Liver (tissue), 3 donors: ENCODE measurements around the gene SHB.

Experiments
- EGR1 ChIP-seq, 2 donors: IDR thresholded peaks; 2 replicates each; pipeline ENCODE4 v1.6.1; 2016 to 2018; ENCODE audit warnings: antibody characterized with exemption in 2 of 2, low read depth in 2 of 2
- FOXA2 ChIP-seq: IDR thresholded peaks from 2 replicates; pipeline ENCODE4 v1.6.1; 2016; ENCODE audit warnings: antibody characterized with exemption
- GABPA ChIP-seq, 2 donors: IDR thresholded peaks in 1 of 2; conservative IDR thresholded peaks in 1 of 2; 2 replicates each; pipeline ENCODE4 v1.6.1; 2016; ENCODE audit warnings: antibody characterized with exemption in 2 of 2, mild to moderate bottlenecking in 1 of 2, moderate library complexity in 1 of 2
- HNF4G ChIP-seq: IDR thresholded peaks from 2 replicates; pipeline ENCODE4 v1.6.1; 2016; ENCODE audit warnings: antibody characterized with exemption
- RAD21 ChIP-seq, 2 donors: IDR thresholded peaks; 2 replicates each; pipeline ENCODE4 v1.6.1; 2016; ENCODE audit warnings: antibody characterized with exemption in 2 of 2, mild to moderate bottlenecking in 2 of 2
- RXRA ChIP-seq, 2 donors: IDR thresholded peaks; 2 replicates each; pipeline ENCODE4 v1.6.1; 2017 to 2018; ENCODE audit warnings: antibody characterized with exemption in 2 of 2, mild to moderate bottlenecking in 1 of 2
- SP1 ChIP-seq: IDR thresholded peaks from 2 replicates; pipeline ENCODE4 v1.6.1; 2018; ENCODE audit warnings: antibody characterized with exemption, mild to moderate bottlenecking
- TAF1 ChIP-seq: conservative IDR thresholded peaks from 2 replicates; pipeline ENCODE4 v1.6.1; 2016; ENCODE audit warnings: antibody characterized with exemption, mild to moderate bottlenecking
- TF ChIP-seq, protein P1 (sequence below): IDR thresholded peaks from 2 replicates; pipeline ENCODE4 v1.6.1; 2016; ENCODE audit warnings: antibody characterized with exemption, mild to moderate bottlenecking
- TF ChIP-seq, protein P2 (sequence below): fragments of 150-350 bp; IDR thresholded peaks from 2 replicates; pipeline ENCODE4 v1.5.1; 2017; ENCODE audit warnings: improper control_type of control experiment, low read depth, low read length; ENCODE audit not compliant: missing input control
- TF ChIP-seq, protein P3 (sequence below): IDR thresholded peaks from 2 replicates; pipeline ENCODE4 v1.6.1; 2016; ENCODE audit warnings: antibody characterized with exemption
- TF ChIP-seq, protein P4 (sequence below): IDR thresholded peaks from 2 replicates; pipeline ENCODE4 v1.6.1; 2016; ENCODE audit warnings: antibody characterized with exemption
- donor health status: healthy.
- donor health status: healthy.

DNA sequence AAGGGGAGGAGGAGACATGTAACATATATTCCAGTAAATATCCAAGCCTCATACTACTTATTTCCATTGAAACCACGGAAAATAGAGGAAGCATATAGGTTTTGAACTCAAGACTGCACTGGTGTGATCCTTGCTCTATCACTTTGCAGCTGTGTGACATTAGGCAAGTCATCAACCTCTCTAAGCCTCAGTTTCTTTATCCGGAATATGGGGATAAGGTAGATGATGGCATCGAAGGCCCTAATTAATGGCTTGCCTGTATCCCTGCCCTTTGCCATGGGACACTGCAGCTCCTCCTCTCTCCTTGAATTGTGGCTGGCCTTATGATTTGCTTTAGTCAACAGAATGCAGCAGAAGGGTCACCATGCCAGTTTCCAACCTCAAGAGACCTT, 6.9 kb downstream of the SHB start:
- TF ChIP-seq, protein P1, sequence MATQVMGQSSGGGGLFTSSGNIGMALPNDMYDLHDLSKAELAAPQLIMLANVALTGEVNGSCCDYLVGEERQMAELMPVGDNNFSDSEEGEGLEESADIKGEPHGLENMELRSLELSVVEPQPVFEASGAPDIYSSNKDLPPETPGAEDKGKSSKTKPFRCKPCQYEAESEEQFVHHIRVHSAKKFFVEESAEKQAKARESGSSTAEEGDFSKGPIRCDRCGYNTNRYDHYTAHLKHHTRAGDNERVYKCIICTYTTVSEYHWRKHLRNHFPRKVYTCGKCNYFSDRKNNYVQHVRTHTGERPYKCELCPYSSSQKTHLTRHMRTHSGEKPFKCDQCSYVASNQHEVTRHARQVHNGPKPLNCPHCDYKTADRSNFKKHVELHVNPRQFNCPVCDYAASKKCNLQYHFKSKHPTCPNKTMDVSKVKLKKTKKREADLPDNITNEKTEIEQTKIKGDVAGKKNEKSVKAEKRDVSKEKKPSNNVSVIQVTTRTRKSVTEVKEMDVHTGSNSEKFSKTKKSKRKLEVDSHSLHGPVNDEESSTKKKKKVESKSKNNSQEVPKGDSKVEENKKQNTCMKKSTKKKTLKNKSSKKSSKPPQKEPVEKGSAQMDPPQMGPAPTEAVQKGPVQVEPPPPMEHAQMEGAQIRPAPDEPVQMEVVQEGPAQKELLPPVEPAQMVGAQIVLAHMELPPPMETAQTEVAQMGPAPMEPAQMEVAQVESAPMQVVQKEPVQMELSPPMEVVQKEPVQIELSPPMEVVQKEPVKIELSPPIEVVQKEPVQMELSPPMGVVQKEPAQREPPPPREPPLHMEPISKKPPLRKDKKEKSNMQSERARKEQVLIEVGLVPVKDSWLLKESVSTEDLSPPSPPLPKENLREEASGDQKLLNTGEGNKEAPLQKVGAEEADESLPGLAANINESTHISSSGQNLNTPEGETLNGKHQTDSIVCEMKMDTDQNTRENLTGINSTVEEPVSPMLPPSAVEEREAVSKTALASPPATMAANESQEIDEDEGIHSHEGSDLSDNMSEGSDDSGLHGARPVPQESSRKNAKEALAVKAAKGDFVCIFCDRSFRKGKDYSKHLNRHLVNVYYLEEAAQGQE: no peak
- TF ChIP-seq, protein P2, sequence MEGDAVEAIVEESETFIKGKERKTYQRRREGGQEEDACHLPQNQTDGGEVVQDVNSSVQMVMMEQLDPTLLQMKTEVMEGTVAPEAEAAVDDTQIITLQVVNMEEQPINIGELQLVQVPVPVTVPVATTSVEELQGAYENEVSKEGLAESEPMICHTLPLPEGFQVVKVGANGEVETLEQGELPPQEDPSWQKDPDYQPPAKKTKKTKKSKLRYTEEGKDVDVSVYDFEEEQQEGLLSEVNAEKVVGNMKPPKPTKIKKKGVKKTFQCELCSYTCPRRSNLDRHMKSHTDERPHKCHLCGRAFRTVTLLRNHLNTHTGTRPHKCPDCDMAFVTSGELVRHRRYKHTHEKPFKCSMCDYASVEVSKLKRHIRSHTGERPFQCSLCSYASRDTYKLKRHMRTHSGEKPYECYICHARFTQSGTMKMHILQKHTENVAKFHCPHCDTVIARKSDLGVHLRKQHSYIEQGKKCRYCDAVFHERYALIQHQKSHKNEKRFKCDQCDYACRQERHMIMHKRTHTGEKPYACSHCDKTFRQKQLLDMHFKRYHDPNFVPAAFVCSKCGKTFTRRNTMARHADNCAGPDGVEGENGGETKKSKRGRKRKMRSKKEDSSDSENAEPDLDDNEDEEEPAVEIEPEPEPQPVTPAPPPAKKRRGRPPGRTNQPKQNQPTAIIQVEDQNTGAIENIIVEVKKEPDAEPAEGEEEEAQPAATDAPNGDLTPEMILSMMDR: no peak
- TF ChIP-seq SP1: no peak
- TF ChIP-seq HNF4G: no peak
- TF ChIP-seq RAD21 (IDR thresholded peaks at IDR 0.05): no peak
- TF ChIP-seq RXRA (IDR thresholded peaks at IDR 0.05): no peak
- TF ChIP-seq GABPA (IDR thresholded peaks at IDR 0.05 in 1 of 2, conservative IDR thresholded peaks at IDR 0.05 in 1 of 2): no peak
- no peak for TF ChIP-seq TAF1
- TF ChIP-seq EGR1 (IDR thresholded peaks at IDR 0.05; ENCODE audit: low read depth in 2 of 2): no peak
- TF ChIP-seq, protein P3, sequence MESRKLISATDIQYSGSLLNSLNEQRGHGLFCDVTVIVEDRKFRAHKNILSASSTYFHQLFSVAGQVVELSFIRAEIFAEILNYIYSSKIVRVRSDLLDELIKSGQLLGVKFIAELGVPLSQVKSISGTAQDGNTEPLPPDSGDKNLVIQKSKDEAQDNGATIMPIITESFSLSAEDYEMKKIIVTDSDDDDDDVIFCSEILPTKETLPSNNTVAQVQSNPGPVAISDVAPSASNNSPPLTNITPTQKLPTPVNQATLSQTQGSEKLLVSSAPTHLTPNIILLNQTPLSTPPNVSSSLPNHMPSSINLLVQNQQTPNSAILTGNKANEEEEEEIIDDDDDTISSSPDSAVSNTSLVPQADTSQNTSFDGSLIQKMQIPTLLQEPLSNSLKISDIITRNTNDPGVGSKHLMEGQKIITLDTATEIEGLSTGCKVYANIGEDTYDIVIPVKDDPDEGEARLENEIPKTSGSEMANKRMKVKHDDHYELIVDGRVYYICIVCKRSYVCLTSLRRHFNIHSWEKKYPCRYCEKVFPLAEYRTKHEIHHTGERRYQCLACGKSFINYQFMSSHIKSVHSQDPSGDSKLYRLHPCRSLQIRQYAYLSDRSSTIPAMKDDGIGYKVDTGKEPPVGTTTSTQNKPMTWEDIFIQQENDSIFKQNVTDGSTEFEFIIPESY: no peak
- no peak for TF ChIP-seq FOXA2
- TF ChIP-seq, protein P4, sequence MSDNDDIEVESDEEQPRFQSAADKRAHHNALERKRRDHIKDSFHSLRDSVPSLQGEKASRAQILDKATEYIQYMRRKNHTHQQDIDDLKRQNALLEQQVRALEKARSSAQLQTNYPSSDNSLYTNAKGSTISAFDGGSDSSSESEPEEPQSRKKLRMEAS: no peak
